ENCODE results near the gene MOGAT1.
"Not testable (repeated sequence)": the region's sequence is repeated elsewhere in the genome, so short reads cannot be mapped to it uniquely, and the experiment has no call there.

The MOGAT1 gene

GRCh38 chr2:222710736-222711135, 39.3 kb downstream of the MOGAT1 start:
- no peak for DNase-seq (ENCODE audit: low read depth, low spot score)

GRCh38 chr2:222711315-222711940, 40.0 kb downstream of the MOGAT1 start:
- DNase-seq (ENCODE audit: low read depth, low spot score), result no peak

- no peak for DNase-seq (ENCODE audit: low read depth, low spot score)
Observed at GRCh38 chr2:222713002-222713401, 41.5 kb downstream of the MOGAT1 start.

- DNase-seq (ENCODE audit: low read depth, low spot score), result no peak
Observed at GRCh38 chr2:222714361-222715241, 43.1 kb downstream of the MOGAT1 start.

GRCh38 chr2:222715742-222716141, 44.3 kb downstream of the MOGAT1 start:
- DNase-seq (ENCODE audit: low read depth, low spot score), result no peak

GRCh38 chr2:222719787-222720186, 48.3 kb downstream of the MOGAT1 start:
- not testable (repeated sequence) for DNase-seq (ENCODE audit: low read depth, low spot score)

- DNase-seq (ENCODE audit: low read depth, low spot score), result not testable (repeated sequence)
Observed at GRCh38 chr2:222721597-222721996, 50.1 kb downstream of the MOGAT1 start.

GRCh38 chr2:222722327-222722946, 51.0 kb downstream of the MOGAT1 start:
- no peak for DNase-seq (ENCODE audit: low read depth, low spot score)

GRCh38 chr2:222724208-222724607, 52.8 kb downstream of the MOGAT1 start:
- DNase-seq (ENCODE audit: low read depth, low spot score), result no peak

- DNase-seq (ENCODE audit: low read depth, low spot score), result no peak
Observed at GRCh38 chr2:222728621-222729020, 57.2 kb downstream of the MOGAT1 start.

- DNase-seq (ENCODE audit: low read depth, low spot score), result no peak
Observed at GRCh38 chr2:222730366-222730999, 59.0 kb downstream of the MOGAT1 start.

- DNase-seq (ENCODE audit: low read depth, low spot score), result no peak
Observed at GRCh38 chr2:222731201-222731621, 59.8 kb downstream of the MOGAT1 start.

- DNase-seq (ENCODE audit: low read depth, low spot score), result no peak
Observed at GRCh38 chr2:222732489-222733178, 61.2 kb downstream of the MOGAT1 start.

GRCh38 chr2:222733470-222733845, 62.0 kb downstream of the MOGAT1 start:
- no peak for DNase-seq (ENCODE audit: low read depth, low spot score)

GRCh38 chr2:222733846-222734702, 62.6 kb downstream of the MOGAT1 start:
- DNase-seq (ENCODE audit: low read depth, low spot score), result no peak

- no peak for DNase-seq (ENCODE audit: low read depth, low spot score)
Observed at GRCh38 chr2:222734703-222735014, 63.2 kb downstream of the MOGAT1 start.

GRCh38 chr2:222736301-222736700, 64.8 kb downstream of the MOGAT1 start:
- DNase-seq (ENCODE audit: low read depth, low spot score), result no peak

- DNase-seq (ENCODE audit: low read depth, low spot score), result no peak
Observed at GRCh38 chr2:222736924-222737323, 65.5 kb downstream of the MOGAT1 start.

- no peak for DNase-seq (ENCODE audit: low read depth, low spot score)
Observed at GRCh38 chr2:222738312-222738711, 66.9 kb downstream of the MOGAT1 start.

- DNase-seq (ENCODE audit: low read depth, low spot score), result no peak
Observed at GRCh38 chr2:222738809-222739208, 67.4 kb downstream of the MOGAT1 start.

GRCh38 chr2:222739939-222740338, 68.5 kb downstream of the MOGAT1 start:
- DNase-seq (ENCODE audit: low read depth, low spot score), result no peak
